HEK293 (cell line): Measurements from ENCODE around the gene ZGPAT.

Experiments used
- HOXA7 ChIP-seq: sonication (generic); formaldehyde crosslinking; IDR thresholded peaks from 2 replicates; pipeline ENCODE4 v1.8.1; 2022; ENCODE audit warnings: missing genetic modification reagents, borderline replicate concordance
- KLF17 ChIP-seq: fragments of 450-650 bp; formaldehyde crosslinking; IDR thresholded peaks from 2 replicates; pipeline ENCODE4 v1.5.1; 2016; ENCODE audit warnings: missing biosample characterization, missing genetic modification characterization
- PRDM10 ChIP-seq: fragments of 450-650 bp; formaldehyde crosslinking; IDR thresholded peaks from 2 replicates; pipeline ENCODE4 v1.5.1; 2016; ENCODE audit warnings: missing biosample characterization, missing genetic modification characterization
- PRDM4 ChIP-seq: fragments of 450-650 bp; formaldehyde crosslinking; IDR thresholded peaks from 2 replicates; pipeline ENCODE4 v1.5.1; 2017; ENCODE audit warnings: missing biosample characterization, missing genetic modification characterization
- RBAK ChIP-seq: fragments of 450-650 bp; formaldehyde crosslinking; IDR thresholded peaks from 2 replicates; pipeline ENCODE4 v1.5.1; 2016; ENCODE audit warnings: missing biosample characterization, missing genetic modification characterization
- ZBTB11 ChIP-seq: fragments of 450-650 bp; formaldehyde crosslinking; conservative IDR thresholded peaks from 2 replicates; pipeline ENCODE4 v1.5.1; 2016; ENCODE audit warnings: low read depth, missing biosample characterization, missing genetic modification characterization
- ZBTB7A ChIP-seq: fragments of 450-650 bp; formaldehyde crosslinking; IDR thresholded peaks from 2 replicates; pipeline ENCODE4 v1.5.1; 2016; ENCODE audit warnings: low read depth, missing biosample characterization, missing genetic modification characterization
- ZEB2 ChIP-seq: fragments of 450-650 bp; formaldehyde crosslinking; IDR thresholded peaks from 2 replicates; pipeline ENCODE4 v1.5.1; 2016; ENCODE audit warnings: missing biosample characterization, missing genetic modification characterization
- ZFP37 ChIP-seq: fragments of 450-650 bp; formaldehyde crosslinking; IDR thresholded peaks from 2 replicates; pipeline ENCODE4 v1.5.1; 2016; ENCODE audit warnings: missing biosample characterization, missing genetic modification characterization
- ZNF114 ChIP-seq: fragments of 450-650 bp; formaldehyde crosslinking; IDR thresholded peaks from 2 replicates; pipeline ENCODE4 v1.5.0; 2017; ENCODE audit warnings: missing biosample characterization, missing genetic modification characterization
- ZNF121 ChIP-seq: fragments of 450-650 bp; formaldehyde crosslinking; IDR thresholded peaks from 2 replicates; pipeline ENCODE4 v1.5.1; 2016; ENCODE audit warnings: missing biosample characterization, missing genetic modification characterization
- ZNF362 ChIP-seq: fragments of 450-650 bp; formaldehyde crosslinking; IDR thresholded peaks from 2 replicates; pipeline ENCODE4 v1.5.1; 2016; ENCODE audit warnings: missing biosample characterization, missing genetic modification characterization
- ZNF366 ChIP-seq: fragments of 450-650 bp; formaldehyde crosslinking; conservative IDR thresholded peaks from 2 replicates; pipeline ENCODE4 v1.5.1; 2016; ENCODE audit warnings: missing biosample characterization, missing genetic modification characterization
- ZNF391 ChIP-seq: fragments of 450-650 bp; formaldehyde crosslinking; IDR thresholded peaks from 2 replicates; pipeline ENCODE4 v1.5.1; 2016; ENCODE audit warnings: low read depth, missing biosample characterization, missing genetic modification characterization, borderline replicate concordance
- ZNF426 ChIP-seq: fragments of 450-650 bp; formaldehyde crosslinking; IDR thresholded peaks from 2 replicates; pipeline ENCODE4 v1.5.1; 2017; ENCODE audit warnings: missing biosample characterization, missing genetic modification characterization, mild to moderate bottlenecking, inconsistent platforms, moderate library complexity
- ZNF510 ChIP-seq: fragments of 450-650 bp; formaldehyde crosslinking; IDR thresholded peaks from 2 replicates; pipeline ENCODE4 v1.5.1; 2018; ENCODE audit warnings: mild to moderate bottlenecking, missing genetic modification characterization, missing biosample characterization; ENCODE audit not compliant: insufficient replicate concordance
- ZNF600 ChIP-seq: fragments of 450-650 bp; formaldehyde crosslinking; IDR thresholded peaks from 2 replicates; pipeline ENCODE4 v1.5.1; 2016; ENCODE audit warnings: missing biosample characterization, missing genetic modification characterization
- ZNF664 ChIP-seq: fragments of 450-650 bp; formaldehyde crosslinking; IDR thresholded peaks from 2 replicates; pipeline ENCODE4 v1.5.1; 2016; ENCODE audit warnings: missing biosample characterization, missing genetic modification characterization
- TF ChIP-seq, protein P1 (sequence below): fragments of 450-650 bp; formaldehyde crosslinking; IDR thresholded peaks from 2 replicates; pipeline ENCODE4 v1.5.1; 2016; ENCODE audit warnings: missing biosample characterization, missing genetic modification characterization, borderline replicate concordance
- TF ChIP-seq, protein P2 (sequence below): fragments of 450-650 bp; formaldehyde crosslinking; IDR thresholded peaks from 2 replicates; pipeline ENCODE4 v1.5.1; 2016; ENCODE audit warnings: missing biosample characterization, missing genetic modification characterization

ZGPAT gene

DNA sequence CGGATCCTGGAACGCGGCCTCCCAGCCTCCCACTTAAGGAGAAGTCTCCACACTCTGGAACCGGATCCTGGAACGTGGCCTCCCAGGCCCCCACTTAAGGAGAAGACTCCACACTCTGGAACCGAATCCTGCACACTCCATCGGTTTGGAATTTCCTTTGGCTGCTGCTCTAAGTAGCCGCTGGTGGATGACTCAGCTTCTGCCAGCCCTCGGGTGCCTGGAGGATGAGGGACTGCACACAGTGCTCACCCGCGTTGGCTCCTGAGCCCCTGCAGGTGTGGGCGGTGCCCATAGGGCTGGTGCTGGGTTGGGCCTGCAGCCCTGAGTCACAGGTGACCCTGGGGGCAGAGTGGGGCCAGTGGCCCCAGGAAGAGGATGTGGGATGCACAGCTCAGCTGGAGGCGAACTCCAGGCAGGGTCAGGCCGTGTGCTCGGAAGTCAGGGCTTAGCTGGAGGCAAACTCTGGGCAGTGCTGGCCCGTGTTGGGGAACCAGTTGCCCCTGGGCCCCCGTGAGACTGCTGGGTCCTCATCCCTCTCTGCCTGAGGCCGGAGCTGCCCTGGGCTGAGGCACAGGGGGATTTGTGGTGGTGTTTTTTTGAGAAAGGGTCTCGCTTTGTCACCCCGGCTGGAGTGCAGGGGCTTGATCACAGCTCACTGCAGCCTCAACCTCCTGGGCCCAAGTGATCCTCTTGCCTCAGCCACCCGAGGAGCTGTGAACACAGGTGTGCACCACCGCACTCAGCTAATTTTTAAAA lies 25.3 kb upstream of the ZGPAT start (continued):
- TF ChIP-seq KLF17 (tag by site-specific recombination) (peak; percentile 29; the same call in 1 of the 2 replicates), ZFP37 (tag by site-specific recombination) (peak; percentile 57; the same call in 1 of the 2 replicates), ZNF366 (tag by site-specific recombination) (0 out of 2 replicates have a peak, but pooled peaks have one; percentile 27), PRDM4 (no peak), ZNF664 (tag by site-specific recombination) (no peak), ZNF426 (no peak), ZBTB7A (tag by site-specific recombination) (no peak), PRDM10 (tag by site-specific recombination) (no peak), ZNF391 (tag by site-specific recombination) (no peak), HOXA7 (CRISPR knock-in tag) (no peak), ZNF510 (tag by site-specific recombination) (no peak), ZNF600 (tag by site-specific recombination) (peak; percentile 94), RBAK (tag by site-specific recombination) (no peak), ZNF121 (tag by site-specific recombination) (no peak), ZEB2 (tag by site-specific recombination) (peak; percentile 56; the same call in 1 of the 2 replicates), ZNF114 (no peak), ZBTB11 (tag by site-specific recombination) (no peak), ZNF362 (tag by site-specific recombination) (no peak)
- TF ChIP-seq, protein P1, sequence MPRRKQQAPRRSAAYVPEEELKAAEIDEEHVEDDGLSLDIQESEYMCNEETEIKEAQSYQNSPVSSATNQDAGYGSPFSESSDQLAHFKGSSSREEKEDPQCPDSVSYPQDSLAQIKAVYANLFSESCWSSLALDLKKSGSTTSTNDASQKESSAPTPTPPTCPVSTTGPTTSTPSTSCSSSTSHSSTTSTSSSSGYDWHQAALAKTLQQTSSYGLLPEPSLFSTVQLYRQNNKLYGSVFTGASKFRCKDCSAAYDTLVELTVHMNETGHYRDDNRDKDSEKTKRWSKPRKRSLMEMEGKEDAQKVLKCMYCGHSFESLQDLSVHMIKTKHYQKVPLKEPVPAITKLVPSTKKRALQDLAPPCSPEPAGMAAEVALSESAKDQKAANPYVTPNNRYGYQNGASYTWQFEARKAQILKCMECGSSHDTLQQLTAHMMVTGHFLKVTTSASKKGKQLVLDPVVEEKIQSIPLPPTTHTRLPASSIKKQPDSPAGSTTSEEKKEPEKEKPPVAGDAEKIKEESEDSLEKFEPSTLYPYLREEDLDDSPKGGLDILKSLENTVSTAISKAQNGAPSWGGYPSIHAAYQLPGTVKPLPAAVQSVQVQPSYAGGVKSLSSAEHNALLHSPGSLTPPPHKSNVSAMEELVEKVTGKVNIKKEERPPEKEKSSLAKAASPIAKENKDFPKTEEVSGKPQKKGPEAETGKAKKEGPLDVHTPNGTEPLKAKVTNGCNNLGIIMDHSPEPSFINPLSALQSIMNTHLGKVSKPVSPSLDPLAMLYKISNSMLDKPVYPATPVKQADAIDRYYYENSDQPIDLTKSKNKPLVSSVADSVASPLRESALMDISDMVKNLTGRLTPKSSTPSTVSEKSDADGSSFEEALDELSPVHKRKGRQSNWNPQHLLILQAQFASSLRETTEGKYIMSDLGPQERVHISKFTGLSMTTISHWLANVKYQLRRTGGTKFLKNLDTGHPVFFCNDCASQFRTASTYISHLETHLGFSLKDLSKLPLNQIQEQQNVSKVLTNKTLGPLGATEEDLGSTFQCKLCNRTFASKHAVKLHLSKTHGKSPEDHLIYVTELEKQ (tag by site-specific recombination) = no peak
- TF ChIP-seq, protein P2, sequence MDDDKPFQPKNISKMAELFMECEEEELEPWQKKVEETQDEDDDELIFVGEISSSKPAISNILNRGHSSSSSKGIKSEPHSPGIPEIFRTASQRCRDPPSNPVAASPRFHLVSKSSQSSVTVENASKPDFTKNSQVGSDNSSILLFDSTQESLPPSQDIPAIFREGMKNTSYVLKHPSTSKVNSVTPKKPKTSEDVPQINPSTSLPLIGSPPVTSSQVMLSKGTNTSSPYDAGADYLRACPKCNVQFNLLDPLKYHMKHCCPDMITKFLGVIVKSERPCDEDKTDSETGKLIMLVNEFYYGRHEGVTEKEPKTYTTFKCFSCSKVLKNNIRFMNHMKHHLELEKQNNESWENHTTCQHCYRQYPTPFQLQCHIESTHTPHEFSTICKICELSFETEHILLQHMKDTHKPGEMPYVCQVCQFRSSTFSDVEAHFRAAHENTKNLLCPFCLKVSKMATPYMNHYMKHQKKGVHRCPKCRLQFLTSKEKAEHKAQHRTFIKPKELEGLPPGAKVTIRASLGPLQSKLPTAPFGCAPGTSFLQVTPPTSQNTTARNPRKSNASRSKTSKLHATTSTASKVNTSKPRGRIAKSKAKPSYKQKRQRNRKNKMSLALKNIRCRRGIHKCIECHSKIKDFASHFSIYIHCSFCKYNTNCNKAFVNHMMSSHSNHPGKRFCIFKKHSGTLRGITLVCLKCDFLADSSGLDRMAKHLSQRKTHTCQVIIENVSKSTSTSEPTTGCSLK (tag by site-specific recombination) = no peak
